SH-SY5Y (cell line): ENCODE data around the gene KIAA1328.

Experiments
- GATA2 ChIP-seq: IDR thresholded peaks from 2 replicates; pipeline ENCODE4 v1.6.1; 2011; ENCODE audit warnings: mild to moderate bottlenecking, low read depth, low read length
- GATA3 ChIP-seq: IDR thresholded peaks from 2 replicates; pipeline ENCODE4 v1.6.1; 2011; ENCODE audit warnings: low read depth, mild to moderate bottlenecking, low read length, moderate library complexity

DNA sequence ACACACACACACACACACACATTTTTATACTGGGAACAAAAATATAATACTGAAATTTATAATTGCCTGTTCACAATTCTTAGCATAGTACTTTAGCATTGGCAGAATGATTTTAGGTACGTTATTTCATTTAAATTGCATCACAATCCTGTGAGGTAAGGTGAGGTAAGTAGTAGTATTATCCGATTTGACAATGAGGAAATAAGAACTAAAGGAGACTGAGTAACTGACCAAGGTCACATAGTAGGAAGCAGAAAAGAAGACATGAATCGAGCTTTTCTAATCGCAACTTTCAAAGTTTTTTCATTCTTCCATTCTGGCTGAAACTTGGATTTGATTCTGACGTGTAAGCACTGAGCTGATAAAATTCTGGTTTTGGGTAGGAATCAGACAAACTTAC lies 351.2 kb downstream of the KIAA1328 start:
- TF ChIP-seq GATA3, result no peak
- TF ChIP-seq GATA2, result no peak
